Measurements from ENCODE around the gene STPG4. TPM values are rescaled to one million over a fixed set of nuclear protein-coding genes. Genes with fewer than 3 reads are reported as not detected.

The STPG4 gene
- total RNA-seq, 1 experiment from 2014 or later = 0.13 TPM

- no peak overlapping the region for H2BK20ac ChIP-seq (ENCODE audit: low read depth, low read length, poor library complexity, severe bottlenecking)
- H4K5ac ChIP-seq (ENCODE audit: insufficient read length, low read depth, low read length) = no peak overlapping the region
- H3K9me3 Mint-ChIP-seq = no peaks in the 10 kb centered on the region; a peak in 2 of 5 replicates
- no peaks in the 10 kb centered on the region for H3K27me3 ChIP-seq (ENCODE audit: insufficient read depth, low read length)
- H3T11ph ChIP-seq (ENCODE audit: low read length) = no peak overlapping the region
- H2AFZ ChIP-seq (ENCODE audit: low read length) = no peak overlapping the region
- H3K27ac Mint-ChIP-seq = no peak overlapping the region
- no peak for TF ChIP-seq CTCF (conservative IDR thresholded peaks at IDR 0.05)
- no peak overlapping the region for H4K8ac ChIP-seq (replicated peaks; ENCODE audit: insufficient read length, low read depth, low read length)
- H3K27me3 Mint-ChIP-seq (ENCODE audit: low read depth) = no peaks in the 10 kb centered on the region; the same call in 1 of the 2 replicates
- WGBS (ENCODE audit: extremely low coverage, insufficient read length, low lambda C conversion rate) = no CpG with 5 or more reads among the region's 2 CpGs
- no peaks in the 10 kb centered on the region for H3K79me1 ChIP-seq (ENCODE audit: insufficient read depth, low read depth, low read length, poor library complexity, severe bottlenecking)
- no peak overlapping the region for H3K27ac ChIP-seq (ENCODE audit: insufficient read length, low read depth, low read length)
- no peak overlapping the region for H3K14ac ChIP-seq (ENCODE audit: insufficient read depth, low read length)
- H3K4ac ChIP-seq (ENCODE audit: low read depth, low read length) = no peak overlapping the region
- no peak overlapping the region for H3K23ac ChIP-seq (ENCODE audit: insufficient read length, low read depth, low read length)
- no peak overlapping the region for H3K56ac ChIP-seq (ENCODE audit: insufficient read length, low read depth, low read length)
- H3K4me3 Mint-ChIP-seq = no peak overlapping the region
- H2AK5ac ChIP-seq (ENCODE audit: insufficient read length, low read length) = no peak overlapping the region
- no peak overlapping the region for H4K91ac ChIP-seq (ENCODE audit: insufficient read length, low read depth, low read length)
- H2BK15ac ChIP-seq (ENCODE audit: low read depth, low read length) = no peak overlapping the region
- no peaks in the 10 kb centered on the region for H3K36me3 Mint-ChIP-seq (ENCODE audit: insufficient read depth in 1 of 3, low read depth in 3 of 3)
- H2BK5ac ChIP-seq (ENCODE audit: insufficient read length, low read length) = no peak overlapping the region
- H3K23me2 ChIP-seq (ENCODE audit: insufficient read length, low read depth, low read length, poor library complexity, severe bottlenecking) = no peaks in the 10 kb centered on the region
- no peaks in the 10 kb centered on the region for H3K4me1 ChIP-seq (ENCODE audit: insufficient read depth, low read length)
- H3K9me3 ChIP-seq (ENCODE audit: control insufficient read depth, low read depth, low read length) = no peaks in the 10 kb centered on the region
- peaks cover 5 to 11% of the 10 kb centered on the region in 2 experiments for H3K4me1 Mint-ChIP-seq
- H2BK120ac ChIP-seq (ENCODE audit: low read depth, low read length, poor library complexity, severe bottlenecking) = no peak overlapping the region
- H3K4me2 ChIP-seq (ENCODE audit: insufficient read depth, insufficient read length, low read length) = no peak overlapping the region
- H2BK12ac ChIP-seq (ENCODE audit: insufficient read length, low read depth, low read length) = no peak overlapping the region
- no peak for DNase-seq
- no peaks in the 10 kb centered on the region for H4K20me1 ChIP-seq (ENCODE audit: control insufficient read depth, insufficient read depth, insufficient read length)
- no peak overlapping the region for H3K9ac ChIP-seq (ENCODE audit: extremely low read depth, insufficient read length, low read length)
- no peaks in the 10 kb centered on the region for H3K79me2 ChIP-seq (ENCODE audit: insufficient read depth, low read length)
- H3K18ac ChIP-seq (ENCODE audit: insufficient read length, low read depth, low read length) = no peak overlapping the region
Observed at GRCh38 chr2:47118581-47118980, 36.5 kb downstream of the STPG4 start.
